ENCODE results near the gene PSMB3. TPM values are rescaled to one million over a fixed set of nuclear protein-coding genes. Genes with fewer than 3 reads are reported as not detected.

Gene PSMB3
- total and polyA plus RNA-seq, 9 of the 15 experiments (the other 6 are each of a cell fraction or from before 2014, with no cell fraction given): 460 to 2,775 (median 574) TPM

DNA sequence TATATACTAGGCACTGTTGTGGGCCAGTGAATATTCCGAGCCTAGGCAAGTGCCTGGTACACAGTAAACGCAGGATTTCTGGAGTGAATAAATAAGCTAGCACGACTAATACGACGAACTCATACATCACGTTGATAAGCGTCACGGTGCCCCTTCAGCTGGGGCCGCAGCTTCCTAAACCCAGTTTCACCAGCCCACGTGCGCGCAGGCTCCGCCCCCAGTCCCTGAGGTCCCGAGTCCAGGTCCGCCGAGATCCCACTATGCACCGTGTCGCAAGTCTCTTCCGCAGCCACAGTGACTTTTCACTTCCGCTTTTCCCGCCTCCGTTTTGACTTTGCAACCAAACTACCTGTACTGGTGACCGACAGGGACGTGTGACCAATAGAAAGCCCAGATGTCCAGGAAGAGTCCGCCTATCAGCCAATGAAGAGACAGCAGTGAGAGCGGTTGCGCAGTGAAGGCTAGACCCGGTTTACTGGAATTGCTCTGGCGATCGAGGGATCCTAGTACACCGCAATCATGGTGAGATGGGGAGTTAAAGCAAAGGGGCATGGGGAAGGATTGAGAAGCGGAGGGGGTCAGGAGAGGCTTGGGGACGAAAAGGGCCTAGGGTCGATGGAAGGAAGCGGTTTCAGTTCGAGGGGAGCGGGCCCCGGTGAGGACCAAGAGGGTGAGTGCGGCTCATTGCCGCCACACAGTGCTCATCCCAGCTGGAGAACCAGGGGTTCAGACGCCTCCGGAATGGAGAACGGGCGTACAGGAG is at the start of gene PSMB3 (continued):
- TF ChIP-seq, protein P1, sequence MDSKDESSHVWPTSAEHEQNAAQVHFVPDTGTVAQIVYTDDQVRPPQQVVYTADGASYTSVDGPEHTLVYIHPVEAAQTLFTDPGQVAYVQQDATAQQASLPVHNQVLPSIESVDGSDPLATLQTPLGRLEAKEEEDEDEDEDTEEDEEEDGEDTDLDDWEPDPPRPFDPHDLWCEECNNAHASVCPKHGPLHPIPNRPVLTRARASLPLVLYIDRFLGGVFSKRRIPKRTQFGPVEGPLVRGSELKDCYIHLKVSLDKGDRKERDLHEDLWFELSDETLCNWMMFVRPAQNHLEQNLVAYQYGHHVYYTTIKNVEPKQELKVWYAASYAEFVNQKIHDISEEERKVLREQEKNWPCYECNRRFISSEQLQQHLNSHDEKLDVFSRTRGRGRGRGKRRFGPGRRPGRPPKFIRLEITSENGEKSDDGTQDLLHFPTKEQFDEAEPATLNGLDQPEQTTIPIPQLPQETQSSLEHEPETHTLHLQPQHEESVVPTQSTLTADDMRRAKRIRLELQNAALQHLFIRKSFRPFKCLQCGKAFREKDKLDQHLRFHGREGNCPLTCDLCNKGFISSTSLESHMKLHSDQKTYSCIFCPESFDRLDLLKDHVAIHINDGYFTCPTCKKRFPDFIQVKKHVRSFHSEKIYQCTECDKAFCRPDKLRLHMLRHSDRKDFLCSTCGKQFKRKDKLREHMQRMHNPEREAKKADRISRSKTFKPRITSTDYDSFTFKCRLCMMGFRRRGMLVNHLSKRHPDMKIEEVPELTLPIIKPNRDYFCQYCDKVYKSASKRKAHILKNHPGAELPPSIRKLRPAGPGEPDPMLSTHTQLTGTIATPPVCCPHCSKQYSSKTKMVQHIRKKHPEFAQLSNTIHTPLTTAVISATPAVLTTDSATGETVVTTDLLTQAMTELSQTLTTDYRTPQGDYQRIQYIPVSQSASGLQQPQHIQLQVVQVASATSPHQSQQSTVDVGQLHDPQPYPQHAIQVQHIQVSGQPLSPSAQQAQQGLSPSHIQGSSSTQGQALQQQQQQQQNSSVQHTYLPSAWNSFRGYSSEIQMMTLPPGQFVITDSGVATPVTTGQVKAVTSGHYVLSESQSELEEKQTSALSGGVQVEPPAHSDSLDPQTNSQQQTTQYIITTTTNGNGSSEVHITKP (IDR thresholded peaks at IDR 0.05; ENCODE audit: partially characterized antibody): peak; percentile 47
- TF ChIP-seq CTCFL (IDR thresholded peaks at IDR 0.05; ENCODE audit: borderline replicate concordance, insufficient read depth, low read depth, low read length, poor library complexity, severe bottlenecking) (no peak), ZNF507 (tag; conservative IDR thresholded peaks at IDR 0.05) (no peak), SMARCB1 (IDR thresholded peaks at IDR 0.05; ENCODE audit: insufficient read length, low read depth) (no peak), XRCC4 (IDR thresholded peaks at IDR 0.05; ENCODE audit: extremely low read depth, insufficient read depth, insufficient read length) (no peak), GTF2A2 (tag; IDR thresholded peaks at IDR 0.05) (no peak), ZNF584 (CRISPR knock-in tag; IDR thresholded peaks at IDR 0.05; ENCODE audit: low read depth) (peak; percentile 81; the same call in 1 of the 2 replicates), ZBTB1 (CRISPR knock-in tag; IDR thresholded peaks at IDR 0.05; ENCODE audit: borderline replicate concordance, low read depth) (no peak), SREBF2 (CRISPR knock-in tag; IDR thresholded peaks at IDR 0.05) (0 out of 2 replicates have a peak, but pooled peaks have one; percentile 44), HBP1 (CRISPR knock-in tag; IDR thresholded peaks at IDR 0.05) (peak; percentile 95; the same call in 1 of the 2 replicates), CUX1 (CRISPR knock-in tag; IDR thresholded peaks at IDR 0.05) (no peak)

Measured in K562 (cell line).